Uterine smooth muscle cell (primary cell): ENCODE data around the gene KRT3. TPM values are rescaled to one million over a fixed set of nuclear protein-coding genes. Genes with fewer than 3 reads are reported as not detected.

Experiments used
- total RNA-seq: library from RNA; depleted of rRNA; stranded (reverse); fragments of >200 nt; gene quantifications from 2 replicates; pipeline ENCODE4 v1.2.3, GENCODE V29; 2014

The KRT3 gene
- total RNA-seq, result not detected in 2 replicates

GRCh38 chr12:52795694-52796428 is at the start of gene KRT3:
Gene KRT3, minus strand, starts transcription at chr12:52796117. Its CDS starts 75 bp downstream, at chr12:52796042.

GRCh38 chr12:52833922-52834726 is 38.2 kb upstream of the KRT3 start, which contains the start of gene KRT79:
Gene KRT79, minus strand, starts transcription at chr12:52834311. Its CDS starts 51 bp downstream, at chr12:52834260.

GRCh38 chr12:52813885-52814709 is 18.2 kb upstream of the KRT3 start, which contains the start of gene KRT4:
Gene KRT4, minus strand, starts transcription at chr12:52814116. Its CDS starts 58 bp downstream, at chr12:52814058.

GRCh38 chr12:52776913-52777395 is 19.0 kb downstream of the KRT3 start, which contains the start of gene KRT76:
Gene KRT76, minus strand, starts transcription at chr12:52777345. Its CDS starts 54 bp downstream, at chr12:52777291.

Other genes with a start within 250 kb of the KRT3 start
- not detected in 2 replicates for gene KRT71, start 243.0 kb downstream of the KRT3 start, total RNA-seq
- not detected in 2 replicates for gene KRT74, start 222.3 kb downstream of the KRT3 start, total RNA-seq
- gene KRT72, start 194.7 kb downstream of the KRT3 start, total RNA-seq, result not detected in 2 replicates
- gene KRT73, start 177.6 kb downstream of the KRT3 start, total RNA-seq, result not detected in 2 replicates
- not detected in 2 replicates for gene KRT2, start 143.9 kb downstream of the KRT3 start, total RNA-seq
- not detected in 2 replicates for gene KRT1, start 115.7 kb downstream of the KRT3 start, total RNA-seq
- not detected in 2 replicates for gene KRT77, start 92.6 kb downstream of the KRT3 start, total RNA-seq
- not detected in 2 replicates for gene KRT76, start 18.8 kb downstream of the KRT3 start, total RNA-seq
- under 0.01 TPM in 1 of 2 replicates, not detected in the other for gene KRT4, start 18.0 kb upstream of the KRT3 start, total RNA-seq
- not detected in 2 replicates for gene KRT79, start 38.2 kb upstream of the KRT3 start, total RNA-seq
- not detected in 2 replicates for gene KRT78, start 52.9 kb upstream of the KRT3 start, total RNA-seq
- gene KRT8, start 109.0 kb upstream of the KRT3 start, total RNA-seq, result 7.7 and 9.7 TPM in 2 replicates
- gene KRT18, start 153.0 kb upstream of the KRT3 start, total RNA-seq, result 34.6 and 35.4 TPM in 2 replicates
- 985 and 1,506 TPM in 2 replicates for gene EIF4B, start 210.3 kb upstream of the KRT3 start, total RNA-seq